Vagina (tissue), 2 donors: ENCODE results near the gene GRAMD2A. TPM values are rescaled to one million over a fixed set of nuclear protein-coding genes. Genes with fewer than 3 reads are reported as not detected.

Experiments
- DNase-seq, 2 donors: peaks; one replicate each; pipeline ENCODE4 v3.0.0-alpha.2; 2017; ENCODE audit errors: extremely low spot score in 2 of 2
- H3K27ac ChIP-seq: fragments of 200-600 bp; sonication (generic); one replicate; pipeline ENCODE4 v1.5.1; 2019
- H3K27me3 ChIP-seq: fragments of 200-600 bp; sonication (generic); one replicate; pipeline ENCODE4 v1.5.1; 2019
- H3K36me3 ChIP-seq, 2 donors: fragments of 200-600 bp; sonication (generic); one replicate each; pipeline ENCODE4 v1.5.1; 2017 to 2019
- H3K4me1 ChIP-seq: fragments of 200-600 bp; sonication (generic); one replicate; pipeline ENCODE4 v1.5.1; 2019
- H3K4me3 ChIP-seq, 2 donors: fragments of 200-600 bp; sonication (generic); 1 replicate in 1 of 2; 2 replicates in 1 of 2; pipeline ENCODE4 v1.5.1; 2016 to 2019
- H3K9me3 ChIP-seq: fragments of 200-600 bp; sonication (generic); one replicate; pipeline ENCODE4 v1.5.1; 2019
- POLR2A ChIP-seq, 2 donors: fragments of 450-650 bp; IDR thresholded peaks; one replicate each; pipeline ENCODE4 v1.6.1; 2017; ENCODE audit warnings: antibody characterized with exemption in 2 of 2, mild to moderate bottlenecking in 2 of 2, moderate library complexity in 2 of 2
- POLR2AphosphoS5 ChIP-seq, 2 donors: sonication (generic); formaldehyde crosslinking; IDR thresholded peaks; one replicate each; pipeline ENCODE4 v1.9.0; 2017; ENCODE audit warnings: antibody characterized with exemption in 2 of 2, mild to moderate bottlenecking in 2 of 2, low read depth in 1 of 2; ENCODE audit not compliant: insufficient read depth in 1 of 2
- intact Hi-C: fragments of 100-400 bp; cut with DNase I; formaldehyde crosslinking; loops from one replicate; pipeline ENCODE4 v1.15.1; 2023
- total RNA-seq: library from RNA; depleted of rRNA; stranded (reverse); fragments of >200 nt; gene quantifications from one replicate; pipeline ENCODE4 v1.2.3, GENCODE V29; 2016
- TF ChIP-seq, protein P1 (sequence below), 3 experiments: fragments of 450-650 bp in 2 of 3; fragments of 200-600 bp in 1 of 3; sonication (generic) in 1 of 3; IDR thresholded peaks; one replicate each; pipeline ENCODE4 v1.5.1; 2017 to 2019; ENCODE audit warnings: antibody characterized with exemption in 3 of 3, mild to moderate bottlenecking in 2 of 3, moderate library complexity in 2 of 3

Gene GRAMD2A
- total RNA-seq, 1 donor from 2014 or later = 7.4 TPM

DNA sequence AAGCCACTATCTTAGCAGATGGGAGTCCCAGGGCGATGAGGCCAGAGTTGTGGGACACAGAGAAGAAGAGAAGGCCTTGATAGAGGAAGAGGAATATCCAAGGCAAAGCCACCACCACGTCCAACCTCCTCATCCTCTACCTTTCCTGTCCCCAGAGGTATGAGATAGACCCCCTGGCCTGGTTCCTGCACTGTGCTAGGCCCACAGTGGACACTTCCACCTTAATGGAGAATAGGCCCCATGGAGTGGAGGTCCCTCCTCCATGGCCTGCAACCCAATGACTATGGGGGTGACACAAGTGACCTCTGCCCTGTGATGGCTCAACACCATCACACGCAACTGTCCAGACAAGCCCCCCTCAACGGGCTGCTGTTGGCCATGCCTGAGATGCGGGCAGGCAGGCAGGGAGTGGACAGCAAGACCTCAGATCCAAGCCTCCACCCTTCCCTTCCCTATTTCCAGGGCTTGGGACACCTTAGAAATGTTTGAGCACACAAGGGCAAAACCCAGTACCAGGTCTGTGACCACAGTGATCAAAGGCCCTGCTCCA is 36.8 kb downstream of the GRAMD2A start:
- H3K27ac ChIP-seq = no peak overlapping the region
- no peaks in the 10 kb centered on the region for H3K36me3 ChIP-seq
- H3K9me3 ChIP-seq = no peaks in the 10 kb centered on the region
- H3K27me3 ChIP-seq = no peaks in the 10 kb centered on the region
- no peak overlapping the region for H3K4me3 ChIP-seq
- no peak for DNase-seq
- no peaks in the 10 kb centered on the region for H3K4me1 ChIP-seq
- intact Hi-C loops = no loop called here
- TF ChIP-seq, protein P1, sequence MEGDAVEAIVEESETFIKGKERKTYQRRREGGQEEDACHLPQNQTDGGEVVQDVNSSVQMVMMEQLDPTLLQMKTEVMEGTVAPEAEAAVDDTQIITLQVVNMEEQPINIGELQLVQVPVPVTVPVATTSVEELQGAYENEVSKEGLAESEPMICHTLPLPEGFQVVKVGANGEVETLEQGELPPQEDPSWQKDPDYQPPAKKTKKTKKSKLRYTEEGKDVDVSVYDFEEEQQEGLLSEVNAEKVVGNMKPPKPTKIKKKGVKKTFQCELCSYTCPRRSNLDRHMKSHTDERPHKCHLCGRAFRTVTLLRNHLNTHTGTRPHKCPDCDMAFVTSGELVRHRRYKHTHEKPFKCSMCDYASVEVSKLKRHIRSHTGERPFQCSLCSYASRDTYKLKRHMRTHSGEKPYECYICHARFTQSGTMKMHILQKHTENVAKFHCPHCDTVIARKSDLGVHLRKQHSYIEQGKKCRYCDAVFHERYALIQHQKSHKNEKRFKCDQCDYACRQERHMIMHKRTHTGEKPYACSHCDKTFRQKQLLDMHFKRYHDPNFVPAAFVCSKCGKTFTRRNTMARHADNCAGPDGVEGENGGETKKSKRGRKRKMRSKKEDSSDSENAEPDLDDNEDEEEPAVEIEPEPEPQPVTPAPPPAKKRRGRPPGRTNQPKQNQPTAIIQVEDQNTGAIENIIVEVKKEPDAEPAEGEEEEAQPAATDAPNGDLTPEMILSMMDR (IDR thresholded peaks at IDR 0.05) = no peak

DNA sequence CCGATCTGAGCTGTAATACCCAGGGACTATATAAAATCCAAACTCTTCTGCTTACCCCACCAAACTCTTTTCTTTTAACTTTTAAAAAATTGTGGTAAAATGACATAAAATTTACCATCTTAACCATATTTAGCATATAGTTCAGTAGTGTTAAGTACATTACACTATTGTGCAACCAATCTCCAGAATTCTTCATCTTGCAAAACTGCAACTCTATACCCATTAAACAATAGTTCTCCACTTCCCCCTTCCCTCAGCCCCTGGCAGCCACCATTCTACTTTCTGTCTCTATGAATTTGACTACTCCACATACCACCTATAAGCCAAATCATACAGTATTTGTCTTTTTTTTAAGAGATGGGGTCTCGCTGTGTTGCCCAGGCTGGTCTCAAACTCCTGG is 40.7 kb downstream of the GRAMD2A start:
- Histone ChIP-seq H3K4me1 (peaks cover 7% of the 10 kb centered on the region), H3K9me3 (no peaks in the 10 kb centered on the region), H3K27ac (no peak overlapping the region), H3K4me3 (no peak overlapping the region), H3K27me3 (no peaks in the 10 kb centered on the region), H3K36me3 (no peaks in the 10 kb centered on the region)
- intact Hi-C loops = no loop called here
- TF ChIP-seq POLR2AphosphoS5 (IDR thresholded peaks at IDR 0.05; ENCODE audit: insufficient read depth in 1 of 2, low read depth in 1 of 2) (no peak), POLR2A (IDR thresholded peaks at IDR 0.05) (no peak)
- DNase-seq = no peak

DNA sequence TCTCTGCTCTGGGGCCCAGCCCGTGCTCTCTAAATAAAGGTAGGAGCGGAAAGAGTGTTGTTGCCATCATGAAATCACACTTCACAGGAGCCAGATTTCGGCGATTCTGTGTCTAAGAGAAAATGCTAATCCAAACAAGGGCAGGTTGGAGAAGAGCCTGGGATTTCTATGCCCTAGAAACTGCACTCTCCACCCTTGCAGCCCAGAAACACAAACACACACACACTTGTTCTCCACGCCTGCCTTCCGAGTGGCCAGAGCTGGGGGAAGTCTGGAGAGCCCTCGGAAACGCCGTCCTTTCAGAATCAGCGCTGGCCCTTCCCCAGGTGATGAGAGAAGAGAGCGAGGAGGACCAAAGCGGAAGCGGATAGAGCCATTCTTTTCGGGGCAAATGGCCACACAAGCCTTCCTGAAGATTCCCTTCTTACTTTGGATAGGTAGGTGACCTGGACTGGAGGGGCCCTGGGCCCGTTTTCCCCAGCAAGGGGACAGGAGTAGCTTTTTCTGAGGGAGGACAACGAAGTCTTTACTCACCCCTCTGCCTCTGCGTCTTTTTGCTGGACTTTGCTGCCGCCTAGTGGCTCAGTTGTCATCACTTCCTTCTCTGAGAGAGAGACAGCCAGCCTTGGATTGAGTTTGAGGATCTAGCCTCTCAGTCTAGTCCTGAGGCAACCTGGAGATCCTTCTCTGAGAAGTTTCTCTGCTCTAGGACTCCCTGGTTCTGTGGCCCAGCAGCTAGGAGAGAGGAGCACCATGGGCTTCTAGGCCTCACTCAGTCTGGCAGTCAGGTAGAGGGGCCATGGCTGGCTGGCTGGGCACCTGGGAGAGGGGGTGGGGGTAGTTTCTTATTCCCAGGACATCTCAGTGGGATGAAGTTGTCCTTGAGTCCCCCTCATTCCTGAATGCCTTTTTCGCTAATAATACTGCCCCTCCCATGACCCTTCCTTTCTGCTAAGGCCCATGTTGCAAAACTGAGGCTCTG is 41.7 kb downstream of the GRAMD2A start:
- no peak for DNase-seq
- TF ChIP-seq POLR2AphosphoS5 (IDR thresholded peaks at IDR 0.05; ENCODE audit: insufficient read depth in 1 of 2, low read depth in 1 of 2) = peak; percentile 3 to 42
- TF ChIP-seq POLR2A (IDR thresholded peaks at IDR 0.05) = no peak
- TF ChIP-seq, protein P1 (IDR thresholded peaks at IDR 0.05) = peak; percentile 74 to 89 (median 86)
- H3K27me3 ChIP-seq = no peaks in the 10 kb centered on the region
- no peaks in the 10 kb centered on the region for H3K9me3 ChIP-seq
- intact Hi-C loops = no loop called here
- peak overlapping the region; percentile 73 for H3K27ac ChIP-seq
- peaks cover 7% of the 10 kb centered on the region for H3K4me1 ChIP-seq
- H3K4me3 ChIP-seq = peak overlapping the region; percentile 47 to 54
- H3K36me3 ChIP-seq = no peaks in the 10 kb centered on the region

DNA sequence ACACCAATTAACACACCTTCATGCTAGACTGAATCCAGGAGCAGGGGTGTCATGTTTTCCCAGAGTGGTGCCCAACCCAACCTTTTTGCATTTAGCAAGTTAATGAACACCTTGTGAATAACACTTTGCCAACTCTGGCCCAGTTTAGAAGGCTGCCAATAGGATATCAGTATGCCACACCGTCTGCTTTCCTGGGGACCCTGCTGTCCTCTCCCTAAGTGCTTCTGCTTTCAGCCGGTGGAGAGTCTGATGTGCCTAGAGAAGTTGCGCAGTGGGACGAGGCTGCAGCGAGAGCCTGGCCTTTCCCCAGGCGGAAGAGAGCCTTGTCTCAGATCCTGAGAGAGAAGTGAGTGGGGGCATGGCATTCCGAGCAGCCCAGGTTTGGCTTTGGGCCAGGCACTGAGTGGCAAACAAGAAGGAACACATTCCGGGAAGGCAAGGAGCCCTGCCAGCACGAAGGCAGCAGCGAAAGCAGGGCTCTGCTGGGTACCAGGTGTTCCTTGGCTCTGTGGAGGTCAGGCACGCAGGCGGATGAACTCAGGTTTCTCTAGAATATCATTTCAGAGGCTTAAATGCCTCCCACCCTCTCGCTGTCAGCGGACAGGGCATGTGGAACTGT is 42.5 kb downstream of the GRAMD2A start:
- H3K36me3 ChIP-seq = no peaks in the 10 kb centered on the region
- H3K4me1 ChIP-seq = peaks cover 7% of the 10 kb centered on the region
- no peaks in the 10 kb centered on the region for H3K9me3 ChIP-seq
- intact Hi-C loops = no loop called here
- peak overlapping the region; percentile 47 to 54 for H3K4me3 ChIP-seq
- no peaks in the 10 kb centered on the region for H3K27me3 ChIP-seq
- TF ChIP-seq POLR2A (IDR thresholded peaks at IDR 0.05) (no peak), POLR2AphosphoS5 (IDR thresholded peaks at IDR 0.05; ENCODE audit: insufficient read depth in 1 of 2, low read depth in 1 of 2) (peak in 1 of 2 donors; percentile 15)
- H3K27ac ChIP-seq = peak overlapping the region; percentile 73
- no peak for DNase-seq

DNA sequence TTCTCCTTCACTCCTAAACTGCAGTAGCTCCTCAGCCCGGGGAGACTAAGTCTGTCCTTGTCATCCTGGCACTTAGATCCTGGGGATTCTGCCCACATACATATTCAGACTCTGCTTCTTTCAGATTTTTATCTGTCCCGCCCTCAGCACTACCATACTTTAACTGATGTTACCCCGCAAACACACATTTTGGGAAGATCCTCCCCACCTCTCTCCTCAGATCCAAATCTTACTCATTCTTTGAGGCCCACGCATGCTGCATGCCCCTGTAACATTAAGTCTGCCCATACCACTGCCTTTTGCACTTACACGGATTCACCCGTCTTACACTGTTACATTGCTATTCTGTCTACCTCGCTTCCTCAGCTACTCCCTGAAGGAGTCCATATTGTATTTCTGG is 43.3 kb downstream of the GRAMD2A start:
- Histone ChIP-seq H3K4me1 (peaks cover 7% of the 10 kb centered on the region), H3K27ac (no peak overlapping the region), H3K27me3 (no peaks in the 10 kb centered on the region), H3K36me3 (no peaks in the 10 kb centered on the region), H3K4me3 (no peak overlapping the region), H3K9me3 (no peaks in the 10 kb centered on the region)
- intact Hi-C loops = no loop called here
- TF ChIP-seq POLR2AphosphoS5 (IDR thresholded peaks at IDR 0.05; ENCODE audit: insufficient read depth in 1 of 2, low read depth in 1 of 2) (no peak), POLR2A (IDR thresholded peaks at IDR 0.05) (no peak)
- TF ChIP-seq, protein P1 (IDR thresholded peaks at IDR 0.05) = no peak
- DNase-seq = no peak
